ENCODE data around the gene ARAP2.

ARAP2 gene

DNA sequence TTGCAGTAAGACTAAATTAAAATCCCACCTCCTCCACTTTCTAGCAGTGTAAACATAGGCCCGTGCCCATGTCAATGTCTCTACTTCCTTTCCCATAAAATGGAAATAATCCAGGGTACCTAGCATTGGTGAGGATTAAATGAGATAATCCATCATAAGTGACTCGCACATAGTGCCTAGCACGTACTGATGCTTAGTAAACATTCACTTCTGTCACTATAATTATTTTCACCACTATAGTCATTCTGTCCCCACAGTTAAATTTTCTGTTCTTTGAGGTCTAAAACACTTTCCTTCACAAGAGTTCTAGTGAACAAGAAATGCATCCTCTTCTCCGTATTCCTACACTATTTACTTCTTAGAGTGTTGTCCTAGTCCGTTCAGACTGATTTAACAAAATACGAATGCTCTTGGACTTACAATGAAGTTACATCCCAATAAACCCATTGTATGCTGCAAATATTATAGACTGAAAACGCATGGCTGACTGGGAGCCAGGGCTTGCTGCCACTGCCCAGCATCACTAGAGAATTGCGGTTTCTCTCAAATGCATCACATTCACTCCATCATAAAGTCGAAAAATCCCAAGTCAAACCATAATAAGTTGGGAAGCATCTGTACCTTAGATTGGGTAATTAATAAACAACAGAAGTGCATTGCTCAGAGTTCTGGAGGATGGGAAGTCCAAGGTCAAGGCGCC lies 10.6 kb downstream of the ARAP2 start:
- TF ChIP-seq, protein P1, sequence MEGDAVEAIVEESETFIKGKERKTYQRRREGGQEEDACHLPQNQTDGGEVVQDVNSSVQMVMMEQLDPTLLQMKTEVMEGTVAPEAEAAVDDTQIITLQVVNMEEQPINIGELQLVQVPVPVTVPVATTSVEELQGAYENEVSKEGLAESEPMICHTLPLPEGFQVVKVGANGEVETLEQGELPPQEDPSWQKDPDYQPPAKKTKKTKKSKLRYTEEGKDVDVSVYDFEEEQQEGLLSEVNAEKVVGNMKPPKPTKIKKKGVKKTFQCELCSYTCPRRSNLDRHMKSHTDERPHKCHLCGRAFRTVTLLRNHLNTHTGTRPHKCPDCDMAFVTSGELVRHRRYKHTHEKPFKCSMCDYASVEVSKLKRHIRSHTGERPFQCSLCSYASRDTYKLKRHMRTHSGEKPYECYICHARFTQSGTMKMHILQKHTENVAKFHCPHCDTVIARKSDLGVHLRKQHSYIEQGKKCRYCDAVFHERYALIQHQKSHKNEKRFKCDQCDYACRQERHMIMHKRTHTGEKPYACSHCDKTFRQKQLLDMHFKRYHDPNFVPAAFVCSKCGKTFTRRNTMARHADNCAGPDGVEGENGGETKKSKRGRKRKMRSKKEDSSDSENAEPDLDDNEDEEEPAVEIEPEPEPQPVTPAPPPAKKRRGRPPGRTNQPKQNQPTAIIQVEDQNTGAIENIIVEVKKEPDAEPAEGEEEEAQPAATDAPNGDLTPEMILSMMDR (IDR thresholded peaks at IDR 0.05; ENCODE audit: borderline replicate concordance, insufficient read depth, low read depth, low read length) = no peak
- no peak overlapping the region for H3K4me3 ChIP-seq (ENCODE audit: low read depth, low read length)

DNA sequence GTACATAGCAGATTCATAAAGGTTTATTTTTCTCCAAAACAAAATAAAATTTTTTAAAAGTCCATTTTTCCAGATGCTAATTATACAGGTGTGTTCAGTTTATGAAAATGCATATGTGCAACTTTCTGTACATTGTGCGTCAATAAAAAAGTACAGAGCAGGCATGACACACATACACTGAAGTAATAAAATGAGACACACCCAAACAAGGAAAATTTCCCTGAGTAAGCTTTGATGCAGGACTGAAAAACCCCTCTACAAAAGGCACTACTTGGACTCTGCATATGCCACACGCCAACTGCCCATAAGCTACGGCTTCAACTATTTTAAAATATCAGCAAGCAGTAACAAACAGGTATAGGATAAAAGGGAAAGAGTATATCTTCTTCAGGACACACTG lies 13.8 kb downstream of the ARAP2 start:
- TF ChIP-seq, protein P1 (IDR thresholded peaks at IDR 0.05; ENCODE audit: borderline replicate concordance, insufficient read depth, low read depth, low read length) = no peak
- no peak overlapping the region for H3K4me3 ChIP-seq (ENCODE audit: low read depth, low read length)

DNA sequence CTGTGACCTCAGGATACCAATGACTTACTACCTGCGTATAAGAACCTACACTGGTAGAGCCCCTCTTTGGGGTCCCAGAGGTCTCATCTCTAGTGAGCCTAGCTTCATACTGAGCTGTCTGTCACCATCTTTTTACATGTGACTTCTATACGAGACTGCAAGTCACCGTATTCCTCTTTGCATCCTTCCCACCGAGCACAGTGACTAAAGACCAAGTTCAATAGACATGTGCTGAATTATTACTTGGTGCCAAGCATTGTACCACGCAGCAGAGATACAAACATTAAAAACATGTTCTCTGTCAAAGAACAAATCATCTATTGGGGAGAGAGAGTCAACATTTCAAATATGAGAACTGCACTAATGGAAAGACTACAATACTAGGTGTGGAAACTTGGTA lies 16.4 kb downstream of the ARAP2 start:
- H3K4me3 ChIP-seq (ENCODE audit: low read depth, low read length) = no peak overlapping the region
- TF ChIP-seq, protein P1 (IDR thresholded peaks at IDR 0.05; ENCODE audit: borderline replicate concordance, insufficient read depth, low read depth, low read length) = no peak

DNA sequence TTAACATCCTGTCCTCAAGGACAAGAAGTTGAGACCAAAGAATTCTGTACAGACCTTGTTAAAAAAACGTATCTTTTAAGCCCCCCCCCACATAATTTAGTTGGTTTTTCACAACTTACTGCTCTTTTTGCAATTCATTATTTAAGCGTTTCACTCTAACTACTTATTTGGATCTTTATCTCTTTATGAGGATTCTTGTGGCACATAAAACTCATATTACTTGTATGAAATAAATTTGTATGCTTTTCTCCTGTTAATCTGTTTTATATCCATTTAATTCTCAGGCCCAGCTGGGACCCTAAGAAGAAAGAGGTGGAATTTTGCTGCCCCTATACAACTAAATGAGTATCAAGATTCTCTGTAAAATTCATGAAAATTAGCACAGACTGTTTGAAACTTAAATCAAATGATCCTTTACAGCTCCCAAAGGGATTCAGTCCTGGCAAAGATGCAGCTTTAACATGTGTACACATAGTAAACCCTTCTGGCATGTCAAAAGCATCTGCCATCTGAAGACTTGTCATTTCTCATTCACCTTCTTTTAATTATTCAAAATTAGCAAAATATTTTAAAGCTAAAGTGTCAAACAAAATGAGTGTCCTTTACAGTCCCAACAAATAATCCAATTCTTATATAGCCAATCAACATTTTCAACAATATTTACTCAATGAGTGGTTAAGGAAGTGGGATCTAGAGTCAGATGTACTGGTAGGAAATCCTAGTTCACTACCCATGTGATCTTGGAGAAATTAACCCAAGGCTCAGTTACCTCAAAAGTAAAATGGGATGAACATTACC lies 17.7 kb downstream of the ARAP2 start:
- H3K4me3 ChIP-seq (ENCODE audit: low read depth, low read length) = no peak overlapping the region
- TF ChIP-seq, protein P1 (IDR thresholded peaks at IDR 0.05; ENCODE audit: borderline replicate concordance, insufficient read depth, low read depth, low read length) = no peak

DNA sequence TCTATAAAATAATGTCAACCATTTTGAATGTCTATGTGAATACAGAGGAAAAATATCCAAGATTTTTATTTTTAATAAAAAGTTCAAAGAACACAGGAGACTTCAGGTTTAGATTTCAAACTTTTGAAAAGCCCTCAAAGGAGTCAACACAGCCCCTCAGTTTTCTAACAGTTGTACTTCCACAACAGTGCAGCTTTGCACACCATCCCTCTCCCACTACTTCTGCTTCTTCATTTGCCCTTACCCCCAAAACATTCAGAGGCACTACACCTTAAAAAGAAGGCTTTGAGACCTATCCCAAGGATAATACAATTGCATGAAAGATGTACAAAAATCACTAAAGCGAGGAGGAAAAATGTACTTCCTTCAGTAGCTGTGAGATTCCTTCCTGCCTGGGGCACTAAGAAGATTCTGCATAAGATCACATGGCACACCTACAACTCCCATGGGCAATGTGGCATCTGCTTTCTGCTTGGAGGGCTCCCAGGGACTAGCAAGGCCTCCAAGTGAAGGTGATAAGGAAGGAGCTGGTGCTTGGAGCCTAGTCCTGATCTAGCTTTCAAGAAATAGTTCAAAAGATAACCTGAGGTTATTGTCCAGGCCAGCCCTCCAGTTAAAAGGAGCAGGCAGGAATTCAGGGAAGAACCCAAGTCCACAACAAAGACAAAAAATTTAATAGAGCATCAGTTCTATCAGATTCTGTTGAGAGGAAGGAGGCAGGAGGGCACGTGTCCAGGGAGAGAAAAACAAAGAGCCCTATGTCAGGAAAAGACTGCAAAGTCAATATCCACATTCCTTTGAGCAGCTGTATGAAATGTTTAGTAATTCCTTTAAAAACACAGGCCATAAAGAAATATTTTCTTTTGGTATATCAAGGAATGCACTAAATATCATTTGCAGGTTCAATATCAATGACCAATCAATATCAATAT lies 19.1 kb downstream of the ARAP2 start:
- H3K4me3 ChIP-seq (ENCODE audit: low read depth, low read length) = no peak overlapping the region
- TF ChIP-seq, protein P1 (IDR thresholded peaks at IDR 0.05; ENCODE audit: borderline replicate concordance, insufficient read depth, low read depth, low read length) = no peak

DNA sequence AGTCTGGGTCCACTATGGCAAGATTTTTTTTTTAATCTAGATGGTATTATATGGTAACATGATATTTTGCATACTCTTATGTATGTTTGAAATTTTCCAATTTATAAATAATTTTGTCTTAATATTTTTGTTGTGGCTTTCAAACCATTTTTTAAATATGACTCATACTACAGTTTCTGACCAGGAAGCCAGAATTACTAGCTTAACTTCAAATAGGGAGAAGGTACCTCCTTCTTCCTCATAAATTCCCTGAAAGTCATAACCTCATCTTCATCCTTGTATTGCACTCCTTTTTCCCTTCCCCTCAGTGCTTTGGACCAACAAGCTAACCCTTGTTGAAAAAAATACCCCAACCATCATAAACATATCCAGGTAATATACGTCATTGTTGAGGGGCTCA lies 21.6 kb downstream of the ARAP2 start:
- no peak overlapping the region for H3K4me3 ChIP-seq (ENCODE audit: low read depth, low read length)
- TF ChIP-seq, protein P1 (IDR thresholded peaks at IDR 0.05; ENCODE audit: borderline replicate concordance, insufficient read depth, low read depth, low read length) = no peak
